Lower lobe of right lung (tissue), 2 donors: ENCODE measurements around the gene MIF. TPM values are rescaled to one million over a fixed set of nuclear protein-coding genes. Genes with fewer than 3 reads are reported as not detected.

Source experiments
- ATAC-seq, 2 donors: fragments of 200-7000 bp; cut with Tn5 transposase; one replicate each; pipeline ENCODE4 v1.9.1; 2020 to 2022; ENCODE audit warnings: mild to moderate bottlenecking in 2 of 2, moderate library complexity in 2 of 2
- DNase-seq: peaks from one replicate; pipeline ENCODE4 v3.0.0-alpha.2; 2020
- H3K27ac ChIP-seq: fragments of 200-600 bp; one replicate; pipeline ENCODE4 v1.8.0; 2022
- H3K27me3 ChIP-seq: fragments of 200-600 bp; one replicate; pipeline ENCODE4 v1.8.0; 2022; ENCODE audit warnings: low read depth
- H3K36me3 ChIP-seq: fragments of 200-600 bp; one replicate; pipeline ENCODE4 v1.8.0; 2022; ENCODE audit warnings: mild to moderate bottlenecking
- H3K4me1 ChIP-seq: fragments of 200-600 bp; one replicate; pipeline ENCODE4 v1.8.0; 2022
- H3K4me3 ChIP-seq: fragments of 200-600 bp; one replicate; pipeline ENCODE4 v1.8.0; 2022; ENCODE audit warnings: mild to moderate bottlenecking
- H3K9me3 ChIP-seq: fragments of 200-600 bp; one replicate; pipeline ENCODE4 v1.8.0; 2022
- CTCF ChIP-seq: fragments of 200-600 bp; IDR thresholded peaks from one replicate; pipeline ENCODE4 v1.8.0; 2022; ENCODE audit warnings: antibody characterized with exemption, mild to moderate bottlenecking
- intact Hi-C: fragments of 100-400 bp; cut with DNase I; formaldehyde crosslinking; loops from one replicate; pipeline ENCODE4 v1.11.0; 2022
- total RNA-seq: library from RNA; stranded (reverse); fragmentation: NEBNext Ultra II Directional; extraction: Animal tissue kit (Norgen Biotek cat#: 25700); gene quantifications from one replicate; pipeline ENCODE4 v1.2.1, GENCODE V29; 2021
- donor health status: DM: no; HTN: yes; CAD: no; lungs with severe emphysema.

The MIF gene
- total RNA-seq, 1 donor from 2014 or later = 231 TPM

DNA sequence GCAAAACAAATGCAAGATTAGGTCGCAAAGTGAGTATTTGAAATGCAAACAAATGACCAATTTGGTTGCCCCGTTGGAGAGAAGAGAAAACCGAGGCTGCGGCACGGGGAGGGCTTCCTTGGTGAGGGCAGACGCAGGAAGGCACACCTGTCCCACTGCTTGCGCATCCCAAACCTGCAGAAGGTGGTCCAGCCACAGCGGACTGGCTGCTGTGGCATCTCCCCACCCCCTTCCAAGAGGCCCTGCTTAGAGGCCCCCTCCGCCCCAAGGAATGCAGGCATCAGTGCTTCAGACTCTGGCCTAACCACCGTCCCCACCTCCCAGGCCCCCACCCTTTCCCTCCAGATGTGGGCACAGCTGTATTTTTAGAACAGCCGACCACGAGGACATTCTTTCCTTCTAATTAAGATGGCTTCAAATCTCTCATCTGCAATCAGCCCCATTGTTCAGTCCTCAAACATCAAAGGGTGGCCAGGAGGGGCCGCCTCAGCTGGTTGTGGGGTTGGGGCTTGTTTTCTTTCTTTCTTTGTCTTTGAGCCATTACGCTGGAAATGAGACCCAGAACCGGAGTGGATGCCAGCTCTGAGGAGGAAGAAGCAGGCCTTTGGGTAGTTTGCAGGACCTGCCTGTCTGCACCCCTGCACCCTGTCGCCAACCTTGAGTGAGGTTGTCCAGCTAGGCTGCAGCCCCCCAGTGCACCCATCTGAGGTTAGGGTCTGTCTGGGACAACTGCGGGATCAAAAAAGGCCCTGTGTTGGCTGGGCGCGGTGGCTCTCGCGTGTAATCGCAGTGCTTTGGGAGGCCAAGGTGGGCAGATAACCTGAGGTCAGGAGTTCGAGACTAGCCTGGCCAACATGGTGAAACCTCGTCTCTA, 46.0 kb upstream of the MIF start:
- H3K4me3 ChIP-seq = no peak overlapping the region
- H3K27ac ChIP-seq = no peak overlapping the region
- no peaks in the 10 kb centered on the region for H3K27me3 ChIP-seq
- intact Hi-C loops = no loop called here
- DNase-seq = no peak
- H3K4me1 ChIP-seq = peaks cover 39% of the 10 kb centered on the region
- no peak for TF ChIP-seq CTCF
- no peak for ATAC-seq
- H3K36me3 ChIP-seq = no peaks in the 10 kb centered on the region
- H3K9me3 ChIP-seq = no peaks in the 10 kb centered on the region

DNA sequence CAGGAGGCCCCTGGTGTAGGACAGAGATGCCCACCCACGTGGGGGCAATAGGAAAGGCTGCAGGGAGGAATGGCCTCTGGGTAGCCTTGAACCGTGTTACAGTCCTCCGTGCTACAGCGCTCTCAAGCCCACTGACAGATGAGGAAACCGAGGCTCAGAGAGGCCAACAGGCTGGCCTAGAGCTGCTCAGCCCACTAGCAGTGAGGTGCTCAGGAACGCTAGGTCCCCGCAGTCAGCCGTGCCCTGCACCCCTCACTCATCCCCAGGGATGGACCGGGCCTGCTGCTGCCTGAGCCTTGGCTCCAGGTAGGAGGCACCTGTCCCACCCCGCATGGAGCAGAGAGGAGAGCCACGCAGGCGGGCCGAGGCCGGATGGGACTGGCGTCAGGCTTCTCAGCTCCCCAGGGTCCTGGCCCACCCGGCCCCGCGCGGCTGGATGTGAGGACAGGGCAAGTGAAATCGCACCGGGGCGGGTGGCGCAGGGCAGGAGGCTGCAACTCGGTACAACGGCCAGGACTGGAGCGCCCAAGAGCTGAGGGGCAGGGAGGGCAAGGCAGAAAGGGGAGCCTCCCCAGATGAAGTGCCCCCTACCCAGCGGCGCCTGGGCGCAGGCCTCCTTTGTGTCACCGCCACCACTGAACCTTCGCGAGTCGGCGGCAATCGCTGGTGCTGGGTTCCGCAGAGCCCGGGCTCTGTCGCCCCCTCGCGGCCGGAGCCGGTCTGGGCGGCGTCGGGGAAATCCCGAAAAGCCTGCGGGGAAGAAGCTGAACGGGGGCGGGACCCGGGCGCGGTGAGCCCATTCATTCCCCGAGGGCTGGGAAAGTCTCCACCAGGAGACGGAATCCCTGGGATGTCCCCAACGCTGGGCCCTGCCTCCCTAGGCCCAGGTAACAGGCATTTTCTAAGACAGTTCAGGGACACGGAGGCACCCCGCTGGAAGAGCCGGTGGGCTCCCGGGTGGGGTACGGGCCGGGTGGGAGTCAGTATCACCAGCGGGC, 44.9 kb upstream of the MIF start:
- H3K4me3 ChIP-seq = no peak overlapping the region
- H3K27me3 ChIP-seq = no peaks in the 10 kb centered on the region
- H3K27ac ChIP-seq = no peak overlapping the region
- ATAC-seq (peak; percentile 90), DNase-seq (peak; percentile 87)
- intact Hi-C loops = no loop called here
- H3K4me1 ChIP-seq = peaks cover 34% of the 10 kb centered on the region
- no peaks in the 10 kb centered on the region for H3K36me3 ChIP-seq
- H3K9me3 ChIP-seq = no peaks in the 10 kb centered on the region
- TF ChIP-seq CTCF = peak; percentile 99

GRCh38 chr22:23850136-23850611, 44.0 kb upstream of the MIF start:
- Histone ChIP-seq H3K9me3 (no peaks in the 10 kb centered on the region), H3K36me3 (no peaks in the 10 kb centered on the region), H3K4me3 (no peak overlapping the region), H3K27me3 (no peaks in the 10 kb centered on the region), H3K4me1 (peaks cover 25% of the 10 kb centered on the region), H3K27ac (no peak overlapping the region)
- no peak for DNase-seq
- intact Hi-C loops = no loop called here
- TF ChIP-seq CTCF = no peak
- no peak for ATAC-seq

GRCh38 chr22:23856721-23857605, 37.2 kb upstream of the MIF start:
- DNase-seq = no peak
- ATAC-seq = peak; percentile 64 to 69
- H3K36me3 ChIP-seq = no peaks in the 10 kb centered on the region

More at GRCh38 chr22:23856721-23857605, 37.2 kb upstream of the MIF start:
- intact Hi-C loops = no loop called here
- TF ChIP-seq CTCF = no peak
- H3K4me3 ChIP-seq = peak overlapping the region; percentile 83
- H3K9me3 ChIP-seq = no peaks in the 10 kb centered on the region
- peak overlapping the region; percentile 87 for H3K27ac ChIP-seq
- peaks cover 9% of the 10 kb centered on the region for H3K4me1 ChIP-seq
- no peaks in the 10 kb centered on the region for H3K27me3 ChIP-seq
